NCI-H1436 (cell line): ENCODE data around the gene PLCL2.
"Not testable (repeated sequence)": the region's sequence is repeated elsewhere in the genome, so short reads cannot be mapped to it uniquely, and the experiment has no call there.

Experiments used
- DNase-seq: peaks from one replicate; lab custom pipeline; 2025; lab: John Stamatoyannopoulos, UW

The PLCL2 gene

GRCh38 chr3:16961621-16962205 is 77.0 kb downstream of the PLCL2 start:
- no peak for DNase-seq

DNA sequence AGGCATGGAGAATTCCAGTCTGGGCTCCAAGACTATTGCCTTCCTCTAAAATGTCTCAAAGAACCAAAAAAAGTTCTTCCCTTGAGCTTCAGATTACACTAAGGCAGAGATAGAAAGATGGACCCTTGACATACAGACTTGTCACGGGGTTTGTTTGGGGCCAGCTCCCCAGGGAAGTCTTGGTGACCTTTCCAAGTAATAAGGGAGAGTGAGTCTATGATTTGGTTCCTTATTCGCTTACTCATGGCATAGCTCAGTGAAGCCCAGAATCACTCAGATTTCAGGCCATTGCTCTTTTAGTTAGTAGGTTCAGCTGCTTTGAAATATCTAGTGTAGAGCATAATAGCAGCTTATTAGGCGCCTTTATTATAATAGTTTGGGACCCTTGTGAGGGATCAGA is 90.3 kb downstream of the PLCL2 start:
- no peak for DNase-seq

- DNase-seq = no peak
These were observed 93.6 kb downstream of the PLCL2 start for GRCh38 chr3:16978234-16978920.

- no peak for DNase-seq
These were observed 94.1 kb downstream of the PLCL2 start for GRCh38 chr3:16978921-16979271.

GRCh38 chr3:16979769-16980515 is 95.2 kb downstream of the PLCL2 start:
- DNase-seq = not testable (repeated sequence)

- DNase-seq = not testable (repeated sequence)
These were observed 95.8 kb downstream of the PLCL2 start for GRCh38 chr3:16980526-16980925.

DNA sequence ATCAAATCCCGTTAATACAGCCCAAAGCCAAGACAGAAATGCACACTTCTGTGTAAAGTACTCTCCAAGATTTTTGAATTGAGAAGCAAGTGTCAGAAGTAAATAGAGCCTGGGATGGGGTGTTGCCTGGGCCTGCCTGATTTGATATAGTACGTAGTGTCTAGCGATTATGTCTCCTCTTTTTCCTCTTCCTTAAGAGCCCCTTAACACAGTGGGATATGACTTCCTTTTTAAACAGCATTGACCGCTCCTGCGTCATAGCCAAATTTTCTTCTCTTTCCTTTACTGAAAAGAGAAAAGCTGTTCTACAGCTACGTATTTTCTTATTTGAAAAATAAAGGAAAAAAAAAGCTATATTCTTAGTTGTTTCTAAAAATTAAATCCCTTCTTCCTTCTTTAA is 97.7 kb downstream of the PLCL2 start:
- no peak for DNase-seq

DNA sequence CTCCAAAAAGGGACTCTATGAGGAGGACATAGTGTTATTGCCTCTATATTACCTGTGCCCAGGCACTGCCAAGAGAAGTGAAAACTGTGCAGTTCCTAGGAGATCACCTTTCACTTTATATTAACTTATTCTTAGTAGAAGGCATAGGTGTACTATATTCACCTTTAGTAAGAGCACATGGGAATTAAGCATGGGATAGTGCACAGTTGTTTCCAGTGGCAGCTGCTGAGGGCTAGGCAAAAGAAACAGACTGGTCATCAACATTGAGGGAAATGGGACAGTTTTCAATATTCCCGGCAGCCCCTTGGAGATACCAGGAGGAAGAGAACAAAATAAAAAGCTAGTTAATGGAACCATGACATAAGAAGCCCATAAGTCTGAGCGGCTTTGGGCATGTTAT is 100.9 kb downstream of the PLCL2 start:
- DNase-seq = no peak

DNA sequence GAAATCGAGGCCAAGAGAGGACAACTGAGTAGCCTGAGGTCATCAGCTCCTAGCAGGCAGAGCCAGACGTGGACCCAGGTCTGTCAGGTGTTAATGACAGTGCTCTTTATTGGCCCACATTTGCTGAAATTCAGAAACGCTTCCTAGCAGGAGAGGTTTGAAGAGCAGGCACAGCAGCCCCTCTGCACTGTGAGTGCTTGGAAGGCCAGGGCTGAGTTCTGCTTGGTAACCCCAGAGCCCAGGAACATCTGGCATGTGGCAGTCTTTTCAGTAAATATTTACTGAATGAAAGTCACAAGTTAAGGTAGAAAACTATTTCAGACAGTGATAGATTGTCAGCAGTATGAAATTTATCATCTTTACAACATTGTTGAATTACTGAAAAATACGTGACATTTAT is 102.4 kb downstream of the PLCL2 start:
- no peak for DNase-seq

DNA sequence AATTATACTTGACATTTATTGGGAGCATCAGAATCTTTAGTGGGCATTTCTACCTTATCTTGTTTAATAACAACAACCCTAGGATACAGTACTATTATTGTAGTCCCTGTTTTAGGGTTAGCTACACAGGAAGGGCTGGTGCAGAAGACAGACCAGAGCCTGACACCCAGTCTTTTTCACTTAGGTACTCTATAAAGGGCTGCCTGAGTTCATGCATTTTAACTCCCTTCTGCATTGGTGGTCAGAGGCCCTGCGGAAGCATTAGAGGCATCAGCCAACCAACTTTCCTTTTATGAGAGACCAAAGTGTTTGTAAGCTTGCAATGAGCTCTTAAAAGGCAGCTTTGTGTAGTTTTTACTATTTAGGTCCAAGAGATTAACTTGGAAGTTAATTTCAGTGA is 105.4 kb downstream of the PLCL2 start:
- DNase-seq = no peak

DNA sequence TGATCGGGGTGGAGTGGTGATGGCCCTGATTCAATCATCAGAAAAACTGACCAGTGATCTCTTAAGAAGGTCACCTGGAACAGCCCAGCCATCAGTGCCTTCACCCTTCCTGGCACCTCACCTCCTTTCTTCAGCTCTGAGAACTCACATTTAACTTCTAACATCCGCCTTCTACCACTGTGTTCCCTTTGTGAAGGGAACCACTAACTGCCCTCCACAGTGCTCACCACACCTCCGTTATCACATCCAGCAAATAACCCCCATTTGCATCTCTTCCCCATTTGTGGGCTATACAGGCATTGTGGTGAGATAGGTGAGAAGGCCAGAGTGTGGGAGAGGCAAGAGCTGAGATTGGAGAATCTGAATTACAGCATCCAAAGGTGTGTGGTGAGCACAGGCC is 107.4 kb downstream of the PLCL2 start:
- DNase-seq = no peak

GRCh38 chr3:16993227-16993626 is 108.5 kb downstream of the PLCL2 start:
- no peak for DNase-seq

DNA sequence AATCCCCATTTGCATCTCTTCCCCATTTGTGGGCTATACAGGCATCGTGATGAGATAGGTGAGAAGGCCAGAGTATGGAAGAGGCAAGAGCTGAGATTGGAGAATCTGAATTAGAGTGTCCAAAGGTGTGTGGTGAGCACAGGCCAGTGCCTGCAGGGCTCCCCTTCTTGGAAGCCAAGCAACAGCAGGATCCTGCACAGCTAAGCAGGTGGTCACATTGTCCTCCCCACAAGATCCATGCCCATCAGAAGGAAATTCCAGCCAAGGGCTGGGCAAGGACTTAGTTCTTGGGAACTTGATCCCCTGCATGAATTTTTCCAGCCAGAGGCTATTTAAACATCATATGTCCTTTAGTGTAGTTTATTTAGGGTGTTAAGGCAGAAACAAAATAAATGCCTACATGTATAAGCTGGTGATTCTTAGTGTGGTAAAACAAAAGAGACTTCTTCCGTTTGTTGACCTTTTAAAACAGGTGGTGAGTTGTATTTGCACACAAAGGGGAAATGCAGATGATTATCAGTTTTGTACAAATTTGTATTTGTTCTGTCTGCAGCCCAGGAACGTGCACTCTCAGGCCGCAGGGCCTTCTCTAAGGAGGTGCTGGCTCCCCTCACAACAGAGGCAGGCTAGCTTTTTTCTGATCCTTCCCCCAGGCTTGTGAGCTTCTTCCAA is 110.2 kb downstream of the PLCL2 start:
- DNase-seq = no peak

DNA sequence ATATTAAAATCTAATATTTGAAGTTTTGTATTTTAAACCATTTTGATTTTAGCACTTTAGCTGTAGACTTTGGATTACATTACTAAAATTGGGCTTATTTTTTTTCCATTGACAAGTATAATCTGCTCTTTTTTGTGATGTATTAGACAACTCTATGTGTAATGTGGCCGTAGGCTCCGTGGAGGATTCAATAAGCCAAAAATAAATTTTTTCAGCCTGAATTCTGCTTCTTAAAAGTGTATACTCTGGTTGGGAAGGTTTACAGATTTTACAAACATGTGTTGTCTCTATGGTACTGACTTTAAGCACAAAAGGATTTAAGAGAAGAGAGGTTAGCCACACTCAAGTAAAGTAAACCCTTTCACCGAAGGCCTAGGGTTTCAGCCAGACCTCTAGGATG is 110.8 kb downstream of the PLCL2 start:
- DNase-seq = no peak

GRCh38 chr3:16998236-16998923 is 113.6 kb downstream of the PLCL2 start:
- no peak for DNase-seq

GRCh38 chr3:16999161-16999560 is 114.4 kb downstream of the PLCL2 start:
- DNase-seq = no peak

DNA sequence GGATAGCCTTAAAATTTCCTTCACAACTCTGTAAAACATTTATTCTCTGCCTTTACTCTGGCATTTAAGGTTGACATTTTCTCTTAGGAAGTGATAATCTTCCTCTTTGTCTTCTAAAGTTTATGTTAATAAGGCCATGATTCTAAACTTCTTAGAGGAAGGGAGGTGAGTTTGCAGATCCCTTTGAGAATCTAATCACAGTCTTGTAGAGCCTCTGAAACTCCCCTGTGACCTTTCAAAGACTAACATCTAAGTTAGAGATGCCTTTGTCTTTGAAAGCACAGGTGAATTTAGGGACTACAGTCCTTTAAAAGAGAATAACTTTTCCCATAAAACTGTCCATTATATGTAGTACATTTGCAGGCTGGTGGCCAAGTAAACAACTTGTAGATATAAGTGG is 115.1 kb downstream of the PLCL2 start:
- DNase-seq = no peak

DNA sequence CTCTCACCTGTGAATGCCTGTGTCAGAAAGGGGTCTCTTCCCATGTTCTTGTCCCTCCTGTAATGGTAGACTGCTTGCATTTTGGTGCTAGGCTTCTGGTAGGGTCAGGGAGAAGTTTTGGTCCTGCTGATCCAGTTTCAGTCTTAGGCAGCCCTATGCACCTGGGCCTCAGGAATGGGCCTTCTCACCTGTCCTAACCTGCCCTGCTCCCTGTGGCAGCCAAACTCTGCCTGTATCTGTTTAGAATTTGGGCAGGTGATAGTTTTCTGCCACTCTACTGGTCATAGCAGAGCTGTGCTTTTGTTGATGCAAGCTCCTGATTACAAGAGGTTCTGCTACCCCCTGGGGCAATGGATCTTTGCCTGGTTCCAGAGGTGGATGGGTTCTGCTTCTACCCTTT is 118.7 kb downstream of the PLCL2 start:
- no peak for DNase-seq

DNA sequence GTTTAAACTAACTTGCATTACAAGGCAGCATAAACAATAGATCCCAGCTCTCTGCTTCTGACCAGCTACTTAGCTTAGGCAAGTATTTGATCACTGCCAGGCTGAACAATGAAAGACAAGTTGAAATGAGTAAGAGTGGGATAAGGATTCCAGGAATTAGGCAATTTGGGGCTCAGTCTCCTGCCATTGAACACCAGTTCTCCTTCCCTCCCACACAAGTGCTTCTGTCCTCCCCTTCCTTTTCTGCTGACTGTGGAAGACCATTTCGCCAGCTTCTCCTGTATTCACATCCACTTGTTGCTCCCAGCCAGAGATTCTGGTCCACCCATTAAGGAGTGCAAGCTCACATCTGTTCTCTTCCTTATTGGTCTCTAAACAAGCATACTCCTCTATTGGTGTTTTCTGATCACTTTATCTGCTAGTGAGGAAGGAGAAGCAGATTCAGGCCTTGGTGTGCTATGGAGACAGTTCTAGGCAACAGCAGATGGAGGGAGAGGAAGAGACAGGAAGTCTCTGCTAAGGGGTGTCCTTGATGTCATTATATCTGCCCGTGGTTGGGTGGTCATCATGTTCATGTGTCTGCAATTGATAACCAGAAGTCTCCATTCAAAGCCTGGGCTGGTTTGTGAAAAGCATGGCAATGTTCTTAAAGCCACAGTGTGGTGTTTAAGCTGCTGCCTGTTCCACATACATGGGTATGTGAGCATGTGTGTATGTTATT is 121.5 kb downstream of the PLCL2 start:
- no peak for DNase-seq

DNA sequence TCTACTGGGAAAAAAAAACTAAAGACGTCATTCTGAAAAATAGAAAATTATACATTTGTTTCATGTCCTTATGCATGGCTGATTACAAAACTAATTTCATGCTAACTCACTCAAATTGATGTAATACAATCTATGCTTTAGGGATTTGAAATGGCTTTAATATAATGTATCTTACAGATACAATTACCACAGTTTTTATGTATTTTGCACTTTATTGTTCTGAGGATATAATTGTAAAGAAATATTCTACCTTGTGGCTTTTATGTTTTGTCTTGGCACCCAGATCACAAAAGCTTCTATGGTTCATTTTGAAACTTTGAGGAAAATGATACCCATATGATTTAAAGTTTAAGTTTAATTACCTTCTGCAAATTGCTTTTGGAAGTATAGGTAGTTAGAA is 122.5 kb downstream of the PLCL2 start:
- DNase-seq = no peak

DNA sequence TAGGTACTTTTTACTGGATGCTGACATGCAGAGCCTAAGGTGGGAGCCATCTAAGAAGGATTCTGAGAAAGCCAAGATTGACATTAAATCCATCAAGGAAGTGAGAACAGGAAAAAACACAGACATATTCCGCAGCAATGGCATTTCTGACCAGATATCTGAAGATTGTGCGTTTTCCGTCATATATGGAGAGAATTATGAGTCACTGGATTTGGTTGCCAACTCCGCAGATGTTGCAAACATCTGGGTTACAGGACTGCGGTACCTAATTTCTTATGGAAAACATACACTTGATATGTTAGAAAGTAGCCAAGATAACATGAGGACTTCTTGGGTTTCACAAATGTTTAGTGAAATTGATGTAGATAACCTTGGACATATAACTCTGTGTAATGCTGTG is 125.1 kb downstream of the PLCL2 start:
- DNase-seq = no peak
